B cell (primary cell): Measurements from ENCODE around the gene ARSA. TPM values are rescaled to one million over a fixed set of nuclear protein-coding genes. Genes with fewer than 3 reads are reported as not detected.
A peak's percentile ranks its signal among the peaks of the same experiment; 100 is the strongest.

Experiments used
- ATAC-seq: fragments of 200-7000 bp; cut with Tn5 transposase; one replicate; pipeline ENCODE4 v1.10.0; 2021; ENCODE audit warnings: low read depth, mild to moderate bottlenecking, moderate number of reproducible peaks, moderate library complexity
- CTCF ChIA-PET: fragments of 350-600 bp; sonication (Branson Sonifier 250); formaldehyde crosslinking; loops from one replicate; lab custom pipeline; 2021; ENCODE audit warnings: antibody characterized with exemption, inconsistent platforms; lab: Charles Lee
- POLR2A ChIA-PET: fragments of 350-600 bp; sonication (Branson Sonifier 250); formaldehyde crosslinking; loops from one replicate; lab custom pipeline; 2021; ENCODE audit warnings: antibody characterized with exemption; lab: Charles Lee
- DNase-seq: peaks from one replicate; pipeline ENCODE4 v3.0.0; 2013
- H2AFZ ChIP-seq: 2 replicates; pipeline ENCODE4 v1.6.1; 2012; ENCODE audit warnings: mild to moderate bottlenecking, low read depth, low read length; ENCODE audit not compliant: insufficient read depth, poor library complexity, severe bottlenecking
- H3K27ac ChIP-seq, 2 donors: 1 replicate in 1 of 2; 2 replicates in 1 of 2; pipeline ENCODE4 v1.5.1; 2012 to 2013; ENCODE audit warnings: low read length in 2 of 2, mild to moderate bottlenecking in 2 of 2, moderate library complexity in 1 of 2
- H3K27me3 ChIP-seq, 4 experiments: fragments of 200-600 bp in 1 of 4; sonication (generic) in 1 of 4; replicated peaks in 1 of 4; 1 replicate in 2 of 4; 2 replicates in 2 of 4; pipeline versions ENCODE4 v1.6.1 to v1.7.0; 2013 to 2016; ENCODE audit warnings: low read length in 3 of 4, mild to moderate bottlenecking in 2 of 4, mixed read lengths in 1 of 4, moderate library complexity in 1 of 4; ENCODE audit not compliant: insufficient read depth in 4 of 4, control insufficient read depth in 3 of 4; ENCODE audit errors: control extremely low read depth in 1 of 4
- H3K36me3 ChIP-seq, 2 experiments: replicated peaks in 1 of 2; 1 replicate in 1 of 2; 2 replicates in 1 of 2; pipeline versions ENCODE4 v1.6.1 to v1.7.1; 2013; ENCODE audit warnings: low read length in 1 of 2; ENCODE audit not compliant: insufficient read depth in 2 of 2, control insufficient read depth in 1 of 2; ENCODE audit errors: control extremely low read depth in 1 of 2, extremely low read depth in 1 of 2
- H3K4me1 ChIP-seq, 2 donors: fragments of 200-600 bp in 1 of 2; sonication (generic) in 1 of 2; 1 replicate in 1 of 2; 2 replicates in 1 of 2; pipeline versions ENCODE4 v1.5.1 to v1.6.1; 2013 to 2017; ENCODE audit warnings: low read length in 2 of 2; ENCODE audit not compliant: control insufficient read depth in 2 of 2, insufficient read depth in 2 of 2
- H3K4me2 ChIP-seq: replicated peaks from 2 replicates; pipeline ENCODE3; 2012; ENCODE audit warnings: mild to moderate bottlenecking, low read depth, low read length; ENCODE audit not compliant: poor library complexity, severe bottlenecking
- H3K4me3 ChIP-seq, 5 experiments: fragments of 200-600 bp in 1 of 5; sonication (generic) in 1 of 5; 1 replicate in 3 of 5; 2 replicates in 2 of 5; pipeline versions ENCODE4 v1.5.1 to v1.7.0; 2011 to 2016; ENCODE audit warnings: low read length in 4 of 5, mild to moderate bottlenecking in 4 of 5, low read depth in 2 of 5, control low read depth in 1 of 5, moderate library complexity in 1 of 5; ENCODE audit not compliant: insufficient read depth in 1 of 5; ENCODE audit errors: control extremely low read depth in 1 of 5, extremely low read depth in 1 of 5
- H3K79me2 ChIP-seq: fragments of 200-600 bp; sonication (generic); one replicate; pipeline ENCODE4 v1.6.0; 2016; ENCODE audit warnings: low read length; ENCODE audit not compliant: control insufficient read depth, insufficient read depth
- H3K9ac ChIP-seq: fragments of 200-600 bp; sonication (generic); 2 replicates; pipeline ENCODE4 v1.6.1; 2017; ENCODE audit warnings: mild to moderate bottlenecking, low read length, moderate library complexity
- H3K9me3 ChIP-seq, 3 donors: one replicate each; pipeline versions ENCODE4 v1.6.1 to v1.7.1; 2013; ENCODE audit warnings: low read length in 2 of 3; ENCODE audit not compliant: control insufficient read depth in 2 of 3, insufficient read depth in 1 of 3; ENCODE audit errors: control extremely low read depth in 1 of 3
- H4K20me1 ChIP-seq: 2 replicates; pipeline ENCODE4 v1.6.0; 2012; ENCODE audit warnings: mild to moderate bottlenecking, low read length; ENCODE audit not compliant: insufficient read depth, control insufficient read depth, poor library complexity, severe bottlenecking
- H3K27ac Mint-ChIP-seq: one replicate; pipeline ENCODE4 v1.8.0; 2021; ENCODE audit warnings: mixed read lengths
- H3K27me3 Mint-ChIP-seq: one replicate; pipeline ENCODE4 v1.8.0; 2021; ENCODE audit warnings: mixed read lengths
- H3K4me1 Mint-ChIP-seq: one replicate; pipeline ENCODE4 v1.8.0; 2021; ENCODE audit warnings: mixed read lengths
- H3K4me3 Mint-ChIP-seq: one replicate; pipeline ENCODE4 v1.8.0; 2021; ENCODE audit warnings: mixed read lengths
- H3K9me3 Mint-ChIP-seq: one replicate; pipeline ENCODE4 v1.8.0; 2022; ENCODE audit warnings: mixed read lengths; ENCODE audit not compliant: insufficient read depth
- EZH2 ChIP-seq: IDR thresholded peaks from 2 replicates; pipeline ENCODE4 v1.6.1; 2012; ENCODE audit warnings: borderline replicate concordance, low read depth, mild to moderate bottlenecking, moderate library complexity, low read length; ENCODE audit not compliant: insufficient read depth, poor library complexity, severe bottlenecking
- WGBS: methylation state at CpG from one replicate; pipeline ENCODE4 v1.1.5; 2013; ENCODE audit warnings: missing lambda C conversion rate; ENCODE audit not compliant: insufficient coverage; 5-methylcytosine and 5-hydroxymethylcytosine counted together
- intact Hi-C: fragments of 100-400 bp; cut with micrococcal nuclease; formaldehyde crosslinking; loops from one replicate; pipeline ENCODE4 v1.10.0; 2022
- polyA plus RNA-seq: library from polyadenylated mRNA; depleted of rRNA; stranded (reverse); fragments of >200 nt; gene quantifications from 2 replicates; pipeline ENCODE4 v1.2.3, GENCODE V29; 2012
- total RNA-seq, 2 donors: library from RNA; stranded (reverse); fragments of 120-200 nt in 1 of 2; gene quantifications; 1 replicate in 1 of 2; 2 replicates in 1 of 2; pipeline versions ENCODE4 v1.2.3 to v1.2.4, GENCODE V29; 2013 to 2022
- TF ChIP-seq, protein P1 (sequence below): fragments of 200-600 bp; IDR thresholded peaks from one replicate; pipeline ENCODE4 v1.8.0; 2022; ENCODE audit warnings: antibody characterized with exemption, mild to moderate bottlenecking

ARSA gene
- total and polyA plus RNA-seq, 2 donors (not counting 1 experiment from before 2014, with no cell fraction given): 82.0 to 128 TPM

- CTCF ChIA-PET: interaction anchor here (0.7 to 2.9 kb wide), 33 partner anchors 21 to 382 kb away, joined by 3 to 48 read pairs (median 5); partner anchors contain the start of genes HDAC10, KLHDC7B, LMF2 and NCAPH2
- no peaks in the 10 kb centered on the region for H3K9me3 Mint-ChIP-seq
Observed at GRCh38 chr22:50621356-50621880, 6.5 kb downstream of the ARSA start.

More at GRCh38 chr22:50621356-50621880, 6.5 kb downstream of the ARSA start:
- intact Hi-C loops: loop anchor here (1.0 to 5.0 kb wide), 8 partner anchors 77 to 431 kb away; partner anchors contain the start of genes KLHDC7B, MAPK11, PPP6R2 and TUBGCP6
- Mint-ChIP-seq H3K4me3 (peak overlapping the region; percentile 95), H3K27ac (peak overlapping the region; percentile 97), H3K27me3 (no peaks in the 10 kb centered on the region), H3K4me1 (peaks cover 31% of the 10 kb centered on the region)
- POLR2A ChIA-PET: interaction anchor here (0.7 to 2.2 kb wide), 13 partner anchors 39 to 378 kb away, joined by 3 to 20 read pairs (median 7); partner anchors contain the start of genes CHKB, HDAC10, LMF2 and NCAPH2
- H3K9ac ChIP-seq: peak overlapping the region; percentile 79
- H3K4me3 ChIP-seq: peak overlapping the region; percentile 46 to 79 (median 59)
- H2AFZ ChIP-seq: peak overlapping the region; percentile 53
- H3K27ac ChIP-seq: peak overlapping the region; percentile 91 to 95
- H3K9me3 ChIP-seq: no peaks in the 10 kb centered on the region
- H3K4me1 ChIP-seq: peaks cover 24 to 35% of the 10 kb centered on the region in 2 donors
- TF ChIP-seq EZH2: no peak
- TF ChIP-seq, protein P1, sequence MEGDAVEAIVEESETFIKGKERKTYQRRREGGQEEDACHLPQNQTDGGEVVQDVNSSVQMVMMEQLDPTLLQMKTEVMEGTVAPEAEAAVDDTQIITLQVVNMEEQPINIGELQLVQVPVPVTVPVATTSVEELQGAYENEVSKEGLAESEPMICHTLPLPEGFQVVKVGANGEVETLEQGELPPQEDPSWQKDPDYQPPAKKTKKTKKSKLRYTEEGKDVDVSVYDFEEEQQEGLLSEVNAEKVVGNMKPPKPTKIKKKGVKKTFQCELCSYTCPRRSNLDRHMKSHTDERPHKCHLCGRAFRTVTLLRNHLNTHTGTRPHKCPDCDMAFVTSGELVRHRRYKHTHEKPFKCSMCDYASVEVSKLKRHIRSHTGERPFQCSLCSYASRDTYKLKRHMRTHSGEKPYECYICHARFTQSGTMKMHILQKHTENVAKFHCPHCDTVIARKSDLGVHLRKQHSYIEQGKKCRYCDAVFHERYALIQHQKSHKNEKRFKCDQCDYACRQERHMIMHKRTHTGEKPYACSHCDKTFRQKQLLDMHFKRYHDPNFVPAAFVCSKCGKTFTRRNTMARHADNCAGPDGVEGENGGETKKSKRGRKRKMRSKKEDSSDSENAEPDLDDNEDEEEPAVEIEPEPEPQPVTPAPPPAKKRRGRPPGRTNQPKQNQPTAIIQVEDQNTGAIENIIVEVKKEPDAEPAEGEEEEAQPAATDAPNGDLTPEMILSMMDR: no peak
- no peaks in the 10 kb centered on the region for H3K79me2 ChIP-seq
- H3K27me3 ChIP-seq: no peaks in the 10 kb centered on the region
- DNase-seq (peak; percentile 73), ATAC-seq (peak; percentile 48)
- H3K36me3 ChIP-seq: no peaks in the 10 kb centered on the region
- no peaks in the 10 kb centered on the region for H4K20me1 ChIP-seq
- WGBS: 0% methylated on average over 3 of the region's 10 CpGs
- H3K4me2 ChIP-seq: peak overlapping the region; percentile 89
